ENCODE data around the gene BICD1.
A peak's percentile ranks its signal among the peaks of the same experiment; 100 is the strongest.

- TF ChIP-seq, protein P1, sequence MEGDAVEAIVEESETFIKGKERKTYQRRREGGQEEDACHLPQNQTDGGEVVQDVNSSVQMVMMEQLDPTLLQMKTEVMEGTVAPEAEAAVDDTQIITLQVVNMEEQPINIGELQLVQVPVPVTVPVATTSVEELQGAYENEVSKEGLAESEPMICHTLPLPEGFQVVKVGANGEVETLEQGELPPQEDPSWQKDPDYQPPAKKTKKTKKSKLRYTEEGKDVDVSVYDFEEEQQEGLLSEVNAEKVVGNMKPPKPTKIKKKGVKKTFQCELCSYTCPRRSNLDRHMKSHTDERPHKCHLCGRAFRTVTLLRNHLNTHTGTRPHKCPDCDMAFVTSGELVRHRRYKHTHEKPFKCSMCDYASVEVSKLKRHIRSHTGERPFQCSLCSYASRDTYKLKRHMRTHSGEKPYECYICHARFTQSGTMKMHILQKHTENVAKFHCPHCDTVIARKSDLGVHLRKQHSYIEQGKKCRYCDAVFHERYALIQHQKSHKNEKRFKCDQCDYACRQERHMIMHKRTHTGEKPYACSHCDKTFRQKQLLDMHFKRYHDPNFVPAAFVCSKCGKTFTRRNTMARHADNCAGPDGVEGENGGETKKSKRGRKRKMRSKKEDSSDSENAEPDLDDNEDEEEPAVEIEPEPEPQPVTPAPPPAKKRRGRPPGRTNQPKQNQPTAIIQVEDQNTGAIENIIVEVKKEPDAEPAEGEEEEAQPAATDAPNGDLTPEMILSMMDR (IDR thresholded peaks at IDR 0.05) = no peak
- TF ChIP-seq PBX3 (IDR thresholded peaks at IDR 0.05) (peak; percentile 68), REST (IDR thresholded peaks at IDR 0.05; ENCODE audit: low read depth, low read length) (no peak), FOXJ3 (CRISPR knock-in tag; IDR thresholded peaks at IDR 0.05) (peak; percentile 97)
Observed at GRCh38 chr12:32089586-32089985, 17.1 kb upstream of the BICD1 start.
